Subcutaneous adipose tissue (tissue), 4 donors: ENCODE measurements around the gene SLN. TPM values are rescaled to one million over a fixed set of nuclear protein-coding genes. Genes with fewer than 3 reads are reported as not detected.

Source experiments
- CTCF ChIP-seq: fragments of 450-650 bp; IDR thresholded peaks from one replicate; pipeline ENCODE4 v1.5.1; 2016; ENCODE audit warnings: low read depth, mild to moderate bottlenecking, control low read depth, antibody characterized with exemption, moderate library complexity
- total RNA-seq, 4 donors: library from RNA; depleted of rRNA; stranded (reverse); fragments of >200 nt; gene quantifications; one replicate each; pipeline ENCODE4 v1.1.0, GENCODE V29; 2016

The SLN gene
- total RNA-seq, 4 donors from 2014 or later = not detected

DNA sequence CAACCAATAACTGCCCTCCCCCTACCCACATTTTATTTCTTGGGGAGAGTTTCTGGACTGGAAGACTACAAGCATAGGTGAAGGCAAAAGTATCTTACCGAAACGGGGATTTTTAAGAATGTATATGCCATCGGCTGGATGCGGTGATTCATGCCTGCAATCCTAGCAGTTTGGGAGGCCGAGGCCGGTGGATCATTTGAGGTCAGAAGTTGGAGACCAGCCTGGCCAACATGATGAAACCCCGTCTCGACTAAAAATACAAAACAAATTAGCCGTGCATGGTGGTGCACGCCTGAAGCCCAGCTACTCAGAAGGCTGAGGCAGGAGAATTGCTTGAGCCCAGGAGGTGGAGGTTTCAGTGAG, 20.8 kb upstream of the SLN start:
- TF ChIP-seq CTCF = no peak

DNA sequence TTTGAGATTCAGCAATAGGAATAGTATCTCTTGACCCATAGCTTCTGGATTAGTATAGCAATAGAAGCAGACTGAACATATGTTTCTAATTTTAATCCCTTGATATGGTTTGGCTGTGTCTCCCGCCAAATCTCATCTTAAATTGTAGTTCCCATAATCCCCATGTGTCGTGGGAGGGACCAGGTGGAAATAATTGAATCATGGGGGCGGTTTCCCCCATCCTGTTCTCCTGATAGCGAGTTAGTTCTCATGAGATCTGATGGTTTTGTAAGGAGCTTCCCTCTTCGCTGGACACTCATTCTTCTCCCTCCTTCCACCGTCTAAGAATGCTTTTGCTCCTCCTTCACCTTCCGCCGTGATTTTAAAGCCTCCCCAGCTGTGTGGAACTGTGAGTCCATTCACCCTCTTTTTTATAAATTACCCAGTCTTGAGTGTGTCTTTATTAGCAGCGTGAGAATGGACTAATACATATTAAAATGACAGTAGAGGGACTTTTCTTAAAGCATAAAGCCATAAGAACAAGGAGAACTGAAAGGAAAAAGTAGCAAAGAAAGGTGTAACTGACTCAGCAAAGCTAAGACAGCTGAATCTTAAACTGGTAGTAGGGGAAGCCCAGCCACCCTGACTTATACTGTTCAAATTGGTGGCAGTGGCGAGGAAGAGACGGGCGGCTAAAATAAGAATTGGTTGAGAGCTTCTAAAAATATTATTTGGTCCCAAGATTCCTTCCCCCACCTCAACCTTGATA, 20.3 kb upstream of the SLN start:
- TF ChIP-seq CTCF = no peak

DNA sequence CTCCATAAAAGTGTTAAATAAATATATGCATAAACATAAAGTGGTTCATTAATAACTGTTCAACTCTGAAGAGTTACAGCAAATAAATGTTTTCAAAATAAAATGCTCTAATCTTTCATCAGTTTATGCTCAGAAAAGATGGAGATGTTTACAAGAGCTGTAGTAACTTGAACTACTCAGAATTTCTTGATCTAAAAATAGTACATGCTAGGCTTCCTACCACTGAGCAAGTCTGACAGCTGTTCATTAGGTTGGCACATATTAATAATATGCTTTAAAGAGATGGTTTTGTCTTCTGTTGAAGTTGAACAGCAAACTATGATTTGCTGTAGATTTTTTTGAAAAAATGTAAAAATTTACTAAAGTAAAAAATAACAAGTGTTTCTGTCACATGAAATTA, 10.8 kb upstream of the SLN start:
- TF ChIP-seq CTCF = no peak

GRCh38 chr11:107721207-107721606, 9.4 kb upstream of the SLN start:
- TF ChIP-seq CTCF = no peak

DNA sequence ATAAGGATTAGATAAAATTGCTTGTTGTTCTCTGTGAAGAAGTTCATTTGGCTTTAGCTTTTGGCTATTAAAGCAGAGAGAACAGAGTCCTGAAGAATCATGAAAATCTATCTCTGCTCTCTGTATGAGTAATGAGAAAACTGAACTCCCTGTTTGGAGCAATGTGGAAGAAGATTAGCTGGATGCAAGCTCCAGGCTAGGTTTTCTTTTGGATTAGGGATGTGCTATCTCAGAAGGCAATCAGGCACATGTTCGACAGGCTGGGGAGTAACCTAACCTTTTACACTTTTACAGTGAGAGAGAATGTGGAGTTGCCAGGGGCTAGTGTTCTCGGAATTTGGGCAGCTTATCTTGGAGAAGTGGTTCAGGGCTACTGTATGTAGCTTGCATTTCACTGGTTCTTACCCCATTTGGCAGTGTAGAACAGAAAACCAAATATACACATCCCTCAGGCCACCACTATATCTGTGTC, 8.5 kb upstream of the SLN start:
- no peak for TF ChIP-seq CTCF

DNA sequence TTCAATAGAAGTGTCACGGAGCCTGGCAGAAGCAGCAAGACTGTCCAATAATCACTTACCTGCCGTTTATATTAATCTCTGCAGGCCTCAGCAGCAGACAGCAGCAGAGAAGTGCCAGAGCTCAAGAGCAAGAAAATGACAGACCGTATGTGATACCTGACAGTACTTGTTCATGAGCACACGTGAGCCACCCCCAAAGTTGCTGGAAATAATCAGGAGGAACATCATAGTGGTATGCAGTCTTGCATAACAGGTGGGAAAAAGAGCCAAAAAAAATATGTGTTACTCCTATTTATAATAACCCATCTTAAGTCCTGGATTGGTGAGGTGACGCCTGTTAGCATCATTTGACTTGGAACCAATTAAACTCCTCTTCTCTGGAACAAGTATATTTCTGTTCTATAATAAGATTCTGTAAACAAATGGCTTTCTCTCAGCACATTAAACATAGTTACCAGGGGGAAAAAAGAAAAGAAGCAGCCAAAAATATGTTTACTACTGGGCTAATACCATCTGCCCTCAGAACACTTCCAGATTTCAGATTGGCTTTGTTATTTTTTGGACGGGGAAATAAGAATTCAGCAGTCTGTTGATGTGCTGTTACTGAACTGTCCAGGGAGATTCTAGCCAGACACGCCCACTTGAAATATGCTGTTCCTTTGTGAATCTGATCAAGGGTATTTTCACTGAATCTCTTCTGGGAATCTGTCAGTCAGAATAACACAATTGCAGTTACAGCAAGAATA, 7.9 kb upstream of the SLN start:
- TF ChIP-seq CTCF = no peak

DNA sequence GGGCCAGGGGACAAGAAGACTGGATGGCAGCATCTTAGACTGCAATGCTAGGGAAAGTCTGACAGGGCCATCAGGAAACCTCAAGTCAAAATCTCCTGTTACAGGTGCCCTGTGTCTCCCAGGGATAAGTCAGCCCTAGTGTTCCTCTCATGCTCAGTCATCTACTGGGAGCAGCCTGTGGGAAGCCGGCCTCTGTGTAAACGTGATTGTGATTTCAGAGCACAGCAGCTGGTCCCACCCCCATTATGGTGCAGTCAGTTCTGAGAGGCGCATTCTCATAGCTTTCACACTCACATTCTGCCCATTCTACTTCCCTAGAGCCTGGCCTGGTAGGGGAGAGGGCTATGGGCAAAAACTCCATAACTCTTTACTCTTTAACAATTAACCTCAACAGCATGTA, 7.2 kb upstream of the SLN start:
- no peak for TF ChIP-seq CTCF
